A549 (cell line): ENCODE measurements around the gene OXA1L. TPM values are rescaled to one million over a fixed set of nuclear protein-coding genes. Genes with fewer than 3 reads are reported as not detected.
A peak's percentile ranks its signal among the peaks of the same experiment; 100 is the strongest.

Source experiments
- ATAC-seq, 2 experiments: fragments of 200-7000 bp in 1 of 2; fragments of >200 bp in 1 of 2; cut with Nextera tagmentation in 1 of 2; cut with Tn5 transposase in 1 of 2; 3 replicates each; pipeline versions ENCODE4 v1.8.0 to v1.9.1; 2018 to 2020; ENCODE audit warnings: mild to moderate bottlenecking in 1 of 2, moderate library complexity in 1 of 2
- CTCF ChIA-PET: fragments of 300-600 bp; sonication (Branson Sonifier 250); formaldehyde crosslinking; extraction: SDS; loops from one replicate; lab custom pipeline; 2021; ENCODE audit warnings: antibody characterized with exemption, inconsistent platforms; lab: Yijun Ruan, JAX
- POLR2A ChIA-PET: fragments of 350-600 bp; formaldehyde crosslinking; extraction: SDS; loops from one replicate; lab custom pipeline; 2021; ENCODE audit warnings: antibody characterized with exemption, inconsistent platforms; lab: Yijun Ruan, JAX
- DNase-seq, 2 experiments: peaks; one replicate each; pipeline versions ENCODE4 v3.0.0 to v3.0.0-alpha.2; 2011 to 2016; ENCODE audit warnings: low read depth in 1 of 2, low spot score in 1 of 2
- FAIRE-seq: peaks from 2 replicates; lab custom pipeline; 2011; peaks lifted over from hg19 to GRCh38; lab: Jason Lieb, UNC
- H3K27ac ChIP-seq, 2 experiments: fragments of >200 bp; sonication (Bioruptor Twin); formaldehyde crosslinking; 3 replicates each; pipeline ENCODE4 v1.5.1; 2016 to 2017
- H3K4me1 ChIP-seq: fragments of >200 bp; sonication (Bioruptor Twin); formaldehyde crosslinking; 3 replicates; pipeline ENCODE4 v1.6.1; 2016
- H3K4me2 ChIP-seq: fragments of >200 bp; sonication (Bioruptor Twin); formaldehyde crosslinking; 3 replicates; pipeline ENCODE4 v1.6.1; 2016
- H3K4me3 ChIP-seq: fragments of >200 bp; sonication (Bioruptor Twin); formaldehyde crosslinking; 3 replicates; pipeline ENCODE4 v1.5.1; 2016
- H3K9me3 ChIP-seq: fragments of >200 bp; sonication (Bioruptor Twin); formaldehyde crosslinking; 3 replicates; pipeline ENCODE4 v1.6.1; 2016
- BHLHE40 ChIP-seq: IDR thresholded peaks from 2 replicates; pipeline ENCODE4 v1.6.1; 2012; ENCODE audit warnings: low read depth, low read length, inconsistent platforms
- HDAC2 ChIP-seq: fragments of 200-600 bp; sonication (generic); IDR thresholded peaks from 2 replicates; pipeline ENCODE4 v1.6.1; 2016
- HEYL ChIP-seq: fragments of 250-450 bp; sonication (Bioruptor Pico); IDR thresholded peaks from 2 replicates; pipeline ENCODE4 v1.8.0; 2021; ENCODE audit warnings: mild to moderate bottlenecking, moderate library complexity
- HOXB13 ChIP-seq: fragments of 250-450 bp; sonication (Bioruptor Pico); IDR thresholded peaks from 2 replicates; pipeline ENCODE4 v1.5.0; 2020; ENCODE audit warnings: low read depth, mild to moderate bottlenecking, moderate library complexity
- JUN ChIP-seq, 2 experiments: fragments of >200 bp; sonication (Bioruptor Twin); formaldehyde crosslinking; IDR thresholded peaks; 2 replicates in 1 of 2; 3 replicates in 1 of 2; pipeline ENCODE4 v1.6.1; 2016 to 2017
- MAX ChIP-seq: IDR thresholded peaks from 2 replicates; pipeline ENCODE4 v1.6.1; 2012
- NFE2L2 ChIP-seq: fragments of 150-350 bp; conservative IDR thresholded peaks from 2 replicates; pipeline ENCODE4 v1.6.1; 2014; ENCODE audit warnings: low read length
- NR3C1 ChIP-seq: fragments of >200 bp; sonication (Bioruptor Twin); formaldehyde crosslinking; IDR thresholded peaks from 3 replicates; pipeline ENCODE4 v1.6.1; 2017
- PHF8 ChIP-seq: fragments of 200-600 bp; sonication (generic); IDR thresholded peaks from 2 replicates; pipeline ENCODE4 v1.6.1; 2016; ENCODE audit warnings: low read depth, mild to moderate bottlenecking, antibody characterized with exemption, moderate library complexity, borderline replicate concordance
- RARB ChIP-seq: fragments of 250-450 bp; sonication (Bioruptor Pico); IDR thresholded peaks from 2 replicates; pipeline ENCODE4 v1.8.0; 2021; ENCODE audit warnings: mild to moderate bottlenecking, moderate library complexity
- RFX5 ChIP-seq: fragments of 450-650 bp; IDR thresholded peaks from 2 replicates; pipeline ENCODE4 v1.7.1; 2014; ENCODE audit warnings: antibody characterized with exemption, mild to moderate bottlenecking, moderate library complexity
- RNF2 ChIP-seq: fragments of 200-600 bp; sonication (generic); IDR thresholded peaks from 2 replicates; pipeline ENCODE4 v1.6.1; 2016; ENCODE audit warnings: low read depth, mild to moderate bottlenecking, antibody characterized with exemption, moderate library complexity, borderline replicate concordance
- USF2 ChIP-seq: fragments of 450-650 bp; IDR thresholded peaks from 2 replicates; pipeline ENCODE4 v1.6.1; 2014; ENCODE audit warnings: antibody characterized with exemption
- ZC3H11A ChIP-seq: fragments of 450-650 bp; IDR thresholded peaks from 2 replicates; pipeline ENCODE4 v1.6.1; 2014; ENCODE audit warnings: antibody characterized with exemption, mild to moderate bottlenecking
- ZFP36 ChIP-seq: fragments of 450-650 bp; IDR thresholded peaks from 2 replicates; pipeline ENCODE4 v1.6.1; 2014; ENCODE audit warnings: borderline replicate concordance; ENCODE audit not compliant: partially characterized antibody
- ZSCAN20 ChIP-seq: fragments of 250-450 bp; sonication (Bioruptor Pico); IDR thresholded peaks from 2 replicates; pipeline ENCODE4 v1.8.0; 2022; ENCODE audit warnings: mild to moderate bottlenecking, moderate library complexity
- WGBS: methylation state at CpG from one replicate; pipeline ENCODE4 v1.1.6; 2017; ENCODE audit errors: missing lambda C conversion rate; 5-methylcytosine and 5-hydroxymethylcytosine counted together
- polyA plus RNA-seq, 4 experiments: library from polyadenylated mRNA; depleted of rRNA in 3 of 4; stranded (reverse); fragments of >200 nt; fragmentation: RNase III in 1 of 4; extraction: RNeasy Plus Mini Kit Qiagen cat#74134 plus additional on column Dnase treatment in 1 of 4; gene quantifications; 2 replicates in 3 of 4; 3 replicates in 1 of 4; pipeline ENCODE4 v1.2.3, GENCODE V29; 2011 to 2017
- TF ChIP-seq, protein P1 (sequence below): IDR thresholded peaks from 2 replicates; pipeline ENCODE4 v1.6.1; 2012; ENCODE audit warnings: low read depth, borderline replicate concordance
- TF ChIP-seq, protein P2 (sequence below): fragments of >200 bp; sonication (Bioruptor Twin); formaldehyde crosslinking; IDR thresholded peaks from 3 replicates; pipeline ENCODE4 v1.6.1; 2016

The OXA1L gene
- polyA plus RNA-seq, 2 of the 4 experiments (the other 2 are of a cell fraction): 133 to 199 TPM

- no peak overlapping the region; the same call in 2 of the 3 replicates for H3K4me2 ChIP-seq
- 0% methylated on average over 1 of the region's 1 CpG for WGBS
- TF ChIP-seq HOXB13 (CRISPR knock-in tag) (no peak), ZC3H11A (no peak), RFX5 (no peak), ZSCAN20 (no peak), BHLHE40 (no peak)
- ATAC-seq (no peak), FAIRE-seq (no peak), DNase-seq (no peak)
- no peak overlapping the region for H3K27ac ChIP-seq
- H3K4me1 ChIP-seq: peaks cover 10% of the 10 kb centered on the region; the same call in 2 of the 3 replicates
- CTCF ChIA-PET: interaction anchor here (0.6 to 4.2 kb wide), 8 partner anchors 40 to 1273 kb away, joined by 3 to 37 read pairs (median 4); no protein-coding TSS in a partner anchor
- H3K4me3 ChIP-seq: no peak overlapping the region
- POLR2A ChIA-PET: no interaction called here
- H3K9me3 ChIP-seq: no peaks in the 10 kb centered on the region
These were observed 15.0 kb downstream of the OXA1L start for GRCh38 chr14:22781301-22781991.

DNA sequence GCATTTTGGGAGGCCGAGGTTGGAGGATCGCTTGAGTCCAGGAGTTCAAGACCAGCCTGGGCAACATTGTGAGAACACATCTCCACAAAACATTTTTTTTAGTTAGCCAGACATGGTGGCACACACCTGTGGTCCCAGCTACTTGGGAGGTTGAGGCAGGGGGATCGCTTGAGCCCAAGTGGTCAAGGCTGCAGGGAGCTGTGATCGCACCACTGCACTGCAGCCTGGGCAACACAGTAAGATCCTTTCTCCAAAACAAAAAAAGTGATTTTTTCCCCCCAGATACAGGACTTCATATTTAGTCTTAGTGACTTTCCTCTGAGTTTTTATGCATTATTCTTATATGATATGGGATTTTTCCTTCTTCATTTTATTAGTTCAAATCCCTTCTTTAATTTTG, 20.2 kb downstream of the OXA1L start:
- Histone ChIP-seq H3K4me2 (no peak overlapping the region), H3K9me3 (no peaks in the 10 kb centered on the region), H3K27ac (no peak overlapping the region), H3K4me3 (no peak overlapping the region), H3K4me1 (peaks cover 25% of the 10 kb centered on the region; the same call in 2 of the 3 replicates)
- no peak for TF ChIP-seq HDAC2
- no peak for TF ChIP-seq JUN (IDR thresholded peaks at IDR 0.05)
- no peak for TF ChIP-seq RNF2
- no peak for TF ChIP-seq NR3C1
- TF ChIP-seq RARB (CRISPR knock-in tag): no peak
- TF ChIP-seq, protein P1, sequence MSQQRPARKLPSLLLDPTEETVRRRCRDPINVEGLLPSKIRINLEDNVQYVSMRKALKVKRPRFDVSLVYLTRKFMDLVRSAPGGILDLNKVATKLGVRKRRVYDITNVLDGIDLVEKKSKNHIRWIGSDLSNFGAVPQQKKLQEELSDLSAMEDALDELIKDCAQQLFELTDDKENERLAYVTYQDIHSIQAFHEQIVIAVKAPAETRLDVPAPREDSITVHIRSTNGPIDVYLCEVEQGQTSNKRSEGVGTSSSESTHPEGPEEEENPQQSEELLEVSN: no peak
- ATAC-seq: no peak
- no peak for FAIRE-seq
- ChIA-PET CTCF (interaction anchor here (1.6 kb wide), 1 partner anchor 230 kb away, joined by 5 read pairs; no protein-coding TSS in a partner anchor), POLR2A (interaction anchor here (0.6 kb wide), 1 partner anchor 101 kb away, joined by 3 read pairs; no protein-coding TSS in a partner anchor)
- no peak for DNase-seq
- WGBS: 76% methylated on average over 4 of the region's 4 CpGs

GRCh38 chr14:22791301-22791700, 24.8 kb downstream of the OXA1L start:
- DNase-seq (no peak), ATAC-seq (peak; percentile 24 to 34; a peak in 3 of 6 replicates), FAIRE-seq (no peak)
- Histone ChIP-seq H3K9me3 (no peaks in the 10 kb centered on the region), H3K27ac (no peak overlapping the region), H3K4me2 (no peak overlapping the region), H3K4me1 (peaks cover 25% of the 10 kb centered on the region), H3K4me3 (no peak overlapping the region)
- 65% methylated on average over 3 of the region's 3 CpGs for WGBS
- ChIA-PET POLR2A (interaction anchor here (1.0 kb wide), 1 partner anchor 17 kb away, joined by 3 read pairs; no protein-coding TSS in a partner anchor), CTCF (interaction anchor here (0.7 to 2.6 kb wide), 7 partner anchors 10 to 221 kb away, joined by 3 to 8 read pairs (median 4); no protein-coding TSS in a partner anchor)
- TF ChIP-seq NFE2L2: no peak
- TF ChIP-seq HDAC2: no peak
- no peak for TF ChIP-seq USF2
- no peak for TF ChIP-seq PHF8
- TF ChIP-seq, protein P2, sequence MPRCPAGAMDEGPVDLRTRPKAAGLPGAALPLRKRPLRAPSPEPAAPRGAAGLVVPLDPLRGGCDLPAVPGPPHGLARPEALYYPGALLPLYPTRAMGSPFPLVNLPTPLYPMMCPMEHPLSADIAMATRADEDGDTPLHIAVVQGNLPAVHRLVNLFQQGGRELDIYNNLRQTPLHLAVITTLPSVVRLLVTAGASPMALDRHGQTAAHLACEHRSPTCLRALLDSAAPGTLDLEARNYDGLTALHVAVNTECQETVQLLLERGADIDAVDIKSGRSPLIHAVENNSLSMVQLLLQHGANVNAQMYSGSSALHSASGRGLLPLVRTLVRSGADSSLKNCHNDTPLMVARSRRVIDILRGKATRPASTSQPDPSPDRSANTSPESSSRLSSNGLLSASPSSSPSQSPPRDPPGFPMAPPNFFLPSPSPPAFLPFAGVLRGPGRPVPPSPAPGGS: no peak
- TF ChIP-seq BHLHE40: no peak
- TF ChIP-seq ZFP36: no peak
- TF ChIP-seq RNF2: no peak
- no peak for TF ChIP-seq HEYL (CRISPR knock-in tag)
- TF ChIP-seq ZSCAN20: no peak
- TF ChIP-seq MAX: no peak
